HG03097 (cell line): ENCODE data around the gene WIPI1.
"Not testable (repeated sequence)": the region's sequence is repeated elsewhere in the genome, so short reads cannot be mapped to it uniquely, and the experiment has no call there.

ENCODE experiments used
- ATAC-seq: cut with Tn5 transposase; IDR thresholded peaks from one replicate; pipeline ENCODE4 v1.9.1; 2021; ENCODE audit not compliant: unreplicated experiment, low FRiP score

WIPI1 gene

GRCh38 chr17:68420065-68420464, 37.2 kb downstream of the WIPI1 start:
- no peak for ATAC-seq

DNA sequence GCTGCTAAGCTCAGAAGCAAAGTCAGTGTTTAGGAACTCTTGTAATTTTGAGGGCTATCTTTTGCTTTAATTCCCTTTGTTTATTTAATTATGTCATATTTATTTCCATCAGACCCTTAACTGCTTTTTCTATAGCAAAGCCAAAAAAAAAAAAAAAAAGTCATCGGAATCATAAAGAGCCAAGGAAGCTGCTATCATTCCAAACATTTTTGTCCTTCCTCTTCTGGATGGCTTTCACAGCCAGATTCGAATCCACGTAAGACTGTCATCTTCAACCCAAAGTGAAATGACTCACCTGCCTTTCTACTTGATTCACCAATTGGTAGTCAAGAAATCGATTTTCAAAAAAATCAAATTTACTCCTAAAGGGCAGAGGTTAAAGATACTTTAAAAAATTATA, 38.4 kb downstream of the WIPI1 start:
- ATAC-seq = no peak

DNA sequence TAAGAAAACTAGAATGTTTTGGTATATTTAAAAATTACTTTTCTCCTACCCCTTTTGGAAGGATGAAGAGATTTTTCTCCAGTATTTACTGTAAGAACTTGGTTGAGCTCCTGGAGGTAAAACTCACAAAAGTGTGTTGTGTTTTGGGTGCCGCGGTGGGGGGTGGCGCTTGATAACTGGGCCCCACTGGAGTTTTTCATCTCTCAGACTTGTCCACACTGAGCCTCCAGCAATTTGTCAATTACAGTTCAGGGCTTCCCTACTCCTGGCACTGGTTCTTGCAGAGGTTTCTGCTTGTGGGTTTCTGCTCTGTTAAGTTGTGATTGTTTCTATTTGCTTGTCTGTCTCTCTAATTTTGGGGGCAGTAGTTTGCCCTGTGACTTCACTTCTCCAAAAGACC, 40.0 kb downstream of the WIPI1 start:
- no peak for ATAC-seq

GRCh38 chr17:68414901-68415300, 42.4 kb downstream of the WIPI1 start:
- ATAC-seq = not testable (repeated sequence)

DNA sequence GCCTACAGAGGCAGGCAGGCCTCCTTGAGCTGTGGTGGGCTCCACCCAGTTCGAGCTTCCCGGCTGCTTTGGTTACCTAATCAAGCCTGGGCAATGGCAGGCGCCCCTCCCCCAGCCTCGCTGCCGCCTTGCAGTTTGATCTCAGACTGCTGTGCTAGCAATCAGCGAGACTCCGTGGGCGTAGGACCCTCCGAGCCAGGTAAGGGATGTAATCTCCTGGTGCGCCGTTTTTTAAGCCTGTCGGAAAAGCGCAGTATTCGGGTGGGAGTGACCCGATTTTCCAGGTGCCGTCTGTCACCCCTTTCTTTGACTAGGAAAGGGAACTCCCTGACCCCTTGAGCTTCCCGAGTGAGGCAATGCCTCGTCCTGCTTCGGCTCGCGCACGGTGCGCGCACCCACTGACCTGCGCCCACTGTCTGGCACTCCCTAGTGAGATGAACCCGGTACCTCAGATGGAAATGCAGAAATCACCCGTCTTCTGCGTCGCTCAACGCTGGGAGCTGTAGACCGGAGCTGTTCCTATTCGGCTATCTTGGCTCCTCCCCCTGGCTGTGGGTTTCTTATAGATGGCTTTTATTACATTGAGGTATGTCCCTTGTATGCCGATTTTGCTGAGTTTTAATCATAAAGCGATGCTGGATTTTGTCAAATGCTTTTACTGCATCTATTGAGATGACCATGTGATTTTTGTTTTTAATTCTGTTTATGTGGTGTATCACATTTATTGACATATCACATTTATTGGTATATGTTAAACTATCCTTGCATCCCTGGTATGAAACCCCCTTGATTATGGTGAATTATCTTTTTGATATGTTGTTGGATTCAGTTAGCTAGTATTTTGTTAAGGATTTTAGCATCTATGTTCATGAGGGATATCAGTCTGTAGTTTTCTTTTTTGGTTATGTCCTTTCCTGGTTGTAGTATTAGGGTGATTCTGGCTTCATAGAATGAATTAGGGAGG, 43.4 kb downstream of the WIPI1 start:
- not testable (repeated sequence) for ATAC-seq

DNA sequence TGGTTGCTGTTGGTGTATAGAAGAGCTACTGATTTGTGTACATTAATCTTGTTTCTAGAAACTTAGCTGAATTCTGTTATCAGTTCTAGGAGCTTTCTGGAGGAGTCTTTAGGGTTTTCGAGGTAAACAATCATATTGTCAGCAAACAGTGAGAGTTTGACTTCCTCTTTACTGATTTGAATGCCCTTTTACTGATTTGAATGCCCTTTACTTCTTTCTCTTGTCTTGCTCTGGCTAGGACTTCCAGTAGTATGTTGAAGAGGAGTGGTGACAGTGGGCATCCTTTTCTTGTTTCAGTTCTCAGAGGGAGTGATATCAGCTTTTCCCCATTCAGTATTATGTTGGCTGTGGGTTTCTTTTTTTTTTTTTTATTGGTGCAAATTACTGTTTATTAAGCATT, 49.6 kb downstream of the WIPI1 start:
- ATAC-seq = not testable (repeated sequence)

DNA sequence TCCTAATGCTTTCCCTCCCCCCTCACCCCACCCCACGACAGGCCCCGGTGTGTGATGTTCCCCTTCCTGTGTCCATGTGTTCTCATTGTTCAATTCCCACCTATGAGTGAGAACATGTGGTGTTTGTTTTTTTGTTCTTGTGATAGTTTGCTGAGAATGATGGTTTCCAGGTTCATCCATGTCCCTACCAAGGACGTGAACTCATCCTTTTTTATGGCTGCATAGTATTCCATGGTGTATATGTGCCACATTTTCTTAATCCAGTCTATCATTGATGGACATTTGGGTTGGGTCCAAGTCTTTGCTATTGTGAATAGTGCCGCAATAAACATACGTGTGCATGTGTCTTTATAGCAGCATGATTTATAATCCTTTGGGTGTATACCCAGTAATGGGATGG, 53.5 kb downstream of the WIPI1 start:
- ATAC-seq = not testable (repeated sequence)

- ATAC-seq = no peak
Measured at GRCh38 chr17:68403122-68403521, 54.2 kb downstream of the WIPI1 start.

DNA sequence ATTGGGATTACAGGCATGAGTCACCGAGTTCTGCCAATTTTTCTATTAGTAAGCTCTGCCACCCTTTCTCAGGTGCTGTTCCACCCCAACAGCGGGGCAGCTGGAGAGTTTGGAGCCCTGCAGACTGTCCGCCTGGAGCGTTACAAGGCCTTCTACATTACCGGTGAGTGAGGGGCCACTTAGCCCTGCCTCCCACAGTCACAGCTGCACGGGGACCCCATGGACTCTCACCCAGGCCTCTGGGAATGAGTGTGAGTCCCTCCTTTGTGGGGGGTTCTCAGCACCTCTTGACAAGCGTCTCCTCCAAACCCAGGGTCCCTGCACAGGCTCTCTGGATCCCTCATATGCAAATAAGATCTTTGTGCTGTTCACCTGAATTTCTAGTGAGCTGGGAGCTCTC, 56.0 kb downstream of the WIPI1 start:
- no peak for ATAC-seq

- ATAC-seq = no peak
Measured at GRCh38 chr17:68400404-68400735, 56.9 kb downstream of the WIPI1 start.

GRCh38 chr17:68399638-68400403, 57.5 kb downstream of the WIPI1 start:
- no peak for ATAC-seq

DNA sequence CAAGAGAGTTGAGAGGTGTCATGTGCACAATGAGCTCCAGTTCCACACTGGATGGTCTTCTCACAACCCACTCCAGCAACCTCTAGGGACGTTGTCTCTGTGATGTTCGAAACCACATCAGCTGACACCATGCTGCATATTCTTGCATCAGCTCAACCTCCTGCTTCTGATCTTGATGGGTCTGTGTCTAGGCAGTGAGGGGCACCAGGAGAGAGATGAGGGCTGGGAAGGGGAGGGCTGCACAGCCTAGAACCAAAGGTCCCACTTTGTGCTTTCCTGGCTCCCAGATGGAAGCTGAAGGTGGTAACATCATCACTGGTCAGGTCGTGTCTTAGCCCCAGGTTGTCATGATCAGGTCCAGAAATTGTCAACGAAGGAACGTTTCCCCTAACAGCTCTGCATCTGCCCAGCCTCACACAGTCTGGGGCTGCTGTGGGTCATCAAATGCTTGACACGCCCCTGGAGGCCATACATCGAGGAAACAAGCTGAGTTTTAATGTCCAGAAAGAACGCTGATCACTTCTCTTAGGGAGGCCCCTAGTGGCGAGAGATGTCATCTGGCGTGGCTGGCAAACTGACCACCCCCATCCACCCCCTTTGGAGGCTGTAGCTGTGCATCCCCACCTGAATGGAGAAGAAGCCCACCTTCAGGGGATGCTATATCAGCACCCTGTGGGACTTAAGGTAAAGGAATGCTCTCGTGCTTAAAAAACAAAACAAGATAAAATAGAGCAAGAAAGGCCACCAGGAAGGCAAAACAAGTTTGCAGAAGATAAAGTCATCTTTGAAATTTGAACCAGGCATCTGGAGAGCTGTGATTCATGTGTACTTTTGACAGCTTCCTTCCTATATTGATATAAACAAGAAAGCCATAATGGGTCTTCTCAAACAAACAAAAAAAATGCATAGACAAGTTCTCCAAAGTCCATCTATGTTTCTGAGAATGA, 58.3 kb downstream of the WIPI1 start:
- ATAC-seq = peak; percentile 57

GRCh38 chr17:68397108-68397536, 60.2 kb downstream of the WIPI1 start:
- no peak for ATAC-seq

GRCh38 chr17:68396226-68397107, 60.8 kb downstream of the WIPI1 start:
- no peak for ATAC-seq

- ATAC-seq = no peak
Measured at GRCh38 chr17:68394608-68395331, 62.5 kb downstream of the WIPI1 start.

- ATAC-seq = no peak
Measured at GRCh38 chr17:68391561-68392268, 65.6 kb downstream of the WIPI1 start.

DNA sequence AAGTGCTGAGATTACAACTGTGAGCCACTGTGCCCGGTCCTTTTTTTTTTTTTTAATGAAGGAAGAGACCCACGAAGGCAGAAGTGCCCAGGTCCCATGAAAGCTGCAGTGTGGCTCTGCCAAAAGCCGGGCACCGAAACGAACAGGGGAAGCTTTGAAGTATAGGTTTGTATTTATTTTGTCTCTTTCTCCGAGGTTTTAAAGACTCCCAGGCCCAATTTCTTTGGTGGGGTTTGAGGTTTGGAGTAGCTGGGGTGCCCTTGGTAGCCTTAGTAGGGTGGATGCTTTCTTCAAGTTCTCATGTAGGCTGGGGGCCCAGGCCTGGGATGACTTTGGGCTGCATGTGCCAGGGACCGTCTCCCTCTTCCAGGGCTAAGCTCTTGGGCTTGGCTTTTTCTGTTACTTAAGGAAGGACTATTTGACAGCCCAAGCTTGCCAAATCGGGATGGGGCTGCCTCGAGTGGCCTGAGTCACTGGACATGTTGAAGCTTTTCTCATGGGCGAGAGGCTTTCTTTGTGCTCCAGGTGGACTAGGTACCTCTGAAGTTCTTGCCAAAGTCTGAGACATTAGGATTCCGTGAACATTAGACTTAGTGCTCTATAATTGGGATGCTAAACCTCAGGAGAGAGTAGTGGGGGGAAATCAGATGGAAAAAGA, 66.3 kb downstream of the WIPI1 start:
- ATAC-seq = no peak

DNA sequence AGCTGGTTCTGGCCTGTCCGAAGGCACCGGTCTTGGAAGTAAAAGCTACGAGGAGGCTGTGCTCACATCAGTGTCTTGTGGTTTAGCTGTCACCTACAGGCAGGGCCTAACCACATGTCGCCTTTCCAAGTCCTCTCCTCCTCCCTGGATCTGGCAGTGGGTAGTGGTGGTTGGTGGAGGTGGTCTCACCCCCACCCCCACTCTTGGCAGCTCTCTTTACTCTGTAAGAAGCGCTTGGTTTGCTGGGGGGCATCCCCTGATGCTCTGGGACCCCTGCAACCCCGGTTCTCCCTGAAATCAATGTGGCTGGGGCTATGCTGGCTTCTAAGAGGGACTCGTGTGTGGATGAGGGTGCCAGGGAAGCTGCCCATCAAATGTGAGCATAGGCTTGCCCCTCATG, 68.3 kb downstream of the WIPI1 start:
- ATAC-seq = no peak
